GM19455 (cell line): ENCODE data around the gene CES5A.
"Not testable (repeated sequence)": the region's sequence is repeated elsewhere in the genome, so short reads cannot be mapped to it uniquely, and the experiment has no call there.

Source experiments
- ATAC-seq: cut with Tn5 transposase; IDR thresholded peaks from one replicate; pipeline ENCODE4 v1.9.1; 2021; ENCODE audit not compliant: unreplicated experiment

The CES5A gene

DNA sequence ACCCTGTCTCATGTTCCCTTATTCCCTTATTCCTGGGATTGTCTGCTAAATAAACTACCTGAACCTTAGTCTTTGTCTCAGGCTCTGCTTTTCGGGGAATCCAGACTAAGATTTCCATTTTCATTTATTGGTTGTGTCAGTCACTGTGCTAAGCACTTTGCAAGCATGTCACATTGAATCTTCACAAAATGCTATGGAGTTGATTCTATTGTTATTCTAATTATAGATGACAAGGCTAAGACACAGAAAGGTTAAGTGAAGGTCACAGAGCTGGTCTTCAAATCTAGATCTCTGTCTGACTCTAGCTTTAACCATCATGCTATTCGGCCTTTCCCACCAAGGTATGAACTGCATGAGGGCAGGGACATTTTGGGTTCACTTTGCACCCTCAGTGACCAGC lies 13.4 kb upstream of the CES5A start:
- ATAC-seq: no peak

DNA sequence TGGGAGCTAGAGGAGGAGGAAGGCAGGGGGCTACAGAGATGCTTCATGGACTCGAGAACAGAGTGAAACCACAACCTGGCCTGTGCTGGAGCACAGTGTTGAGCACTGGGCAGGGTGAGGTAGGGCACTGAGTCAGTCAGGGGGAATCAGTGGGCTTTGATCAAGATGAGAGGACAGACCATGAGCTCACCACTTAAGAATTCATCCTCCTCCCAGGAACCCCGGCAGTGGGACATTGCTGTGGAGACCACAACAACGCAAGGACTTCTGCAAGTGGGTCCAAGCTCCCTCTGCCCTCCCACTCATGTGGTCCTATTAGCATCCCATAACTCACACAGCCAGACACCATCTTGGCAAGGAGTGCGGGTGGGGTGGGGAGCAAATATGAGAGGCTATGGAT lies 1.7 kb upstream of the CES5A start:
- no peak for ATAC-seq

DNA sequence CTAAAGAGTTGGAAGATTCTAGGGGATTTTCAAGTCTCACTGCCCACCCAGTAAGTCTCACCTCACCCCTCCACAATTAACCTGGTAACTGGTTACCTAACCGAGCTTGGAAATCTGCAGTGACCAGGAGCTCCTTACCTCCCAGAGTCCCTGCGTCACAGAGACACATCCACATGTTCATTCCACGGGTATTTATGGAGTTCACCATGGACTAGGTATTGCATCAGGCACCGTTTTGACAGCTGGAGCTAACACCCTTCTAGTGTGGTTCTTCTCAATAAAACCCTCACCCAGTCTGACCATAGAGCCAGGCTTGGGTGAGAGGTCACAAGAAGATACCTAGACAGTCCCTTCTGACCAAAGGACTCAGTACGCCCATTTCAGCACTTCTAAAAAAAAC lies 2.1 kb downstream of the CES5A start:
- ATAC-seq: no peak

DNA sequence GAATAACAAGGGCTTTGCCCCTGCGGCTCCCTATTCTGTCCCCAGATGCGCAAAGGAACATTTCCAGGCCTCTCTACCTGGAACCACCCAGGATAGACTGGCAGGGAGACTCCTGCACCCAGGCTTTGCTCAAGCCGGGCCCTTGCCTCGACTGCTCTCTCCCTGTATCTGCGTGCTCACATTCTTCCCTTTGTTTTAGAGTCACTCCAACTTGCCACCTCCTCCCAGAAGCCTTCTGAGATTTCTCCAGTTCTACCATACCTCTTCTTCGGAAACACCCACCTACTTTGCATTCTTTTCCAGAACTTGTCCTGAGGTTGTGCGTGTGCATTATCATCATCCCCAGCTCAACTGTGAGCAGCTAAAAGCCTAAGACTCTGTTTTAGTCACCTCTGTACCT lies 3.0 kb downstream of the CES5A start:
- ATAC-seq: no peak

DNA sequence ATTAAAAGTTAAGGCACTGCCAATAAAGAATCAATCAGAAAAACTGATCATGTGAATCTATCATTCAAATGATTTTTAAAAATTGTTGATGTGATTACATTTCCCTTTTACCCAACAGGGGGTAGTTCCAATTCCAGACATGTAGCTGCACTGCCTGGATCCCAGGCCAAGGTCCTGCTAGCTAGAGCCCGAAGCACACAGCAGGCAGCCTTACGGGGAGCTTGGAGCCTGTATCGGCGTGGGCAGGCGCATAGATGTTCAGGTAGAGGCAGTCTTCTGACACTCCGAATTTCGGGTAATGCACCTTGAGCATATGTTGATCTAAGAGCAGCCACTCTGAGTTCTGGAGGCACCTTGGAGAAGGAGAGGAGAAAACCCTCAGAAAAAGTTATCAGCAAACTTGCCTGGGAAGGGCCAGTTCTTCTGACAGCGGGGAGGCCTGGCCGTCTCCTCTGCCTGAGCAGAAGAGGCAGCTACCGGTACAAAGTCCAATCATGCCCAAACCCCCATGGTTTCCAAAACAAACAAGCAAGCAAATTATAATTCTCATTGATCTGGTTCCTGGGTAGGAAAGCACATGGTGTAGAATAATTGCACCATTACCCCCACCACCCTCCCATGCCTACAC lies 3.6 kb downstream of the CES5A start:
- ATAC-seq: no peak

- ATAC-seq: no peak
Measured at GRCh38 chr16:55868980-55869379, 6.2 kb downstream of the CES5A start.

GRCh38 chr16:55868137-55868536 lies 7.0 kb downstream of the CES5A start:
- ATAC-seq: no peak

DNA sequence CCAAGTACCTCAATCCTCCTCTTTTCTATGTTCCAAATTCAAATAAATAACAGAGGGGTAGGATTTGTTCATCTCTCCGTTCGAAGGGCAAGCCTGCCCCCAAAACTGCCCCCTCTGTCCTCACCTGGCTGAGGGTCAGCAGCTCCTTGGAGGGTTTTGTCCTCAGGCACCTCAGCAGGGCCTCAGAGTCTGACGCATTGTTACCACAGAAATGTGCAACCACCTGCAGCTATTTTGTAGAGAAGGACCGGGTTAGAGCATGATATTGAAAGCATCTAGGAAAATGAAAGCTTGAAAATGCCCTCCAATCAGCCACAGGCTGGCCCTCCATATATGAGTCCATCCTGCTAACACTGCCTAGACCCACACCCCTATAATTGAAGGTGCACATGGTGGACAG lies 13.9 kb downstream of the CES5A start:
- ATAC-seq: no peak

DNA sequence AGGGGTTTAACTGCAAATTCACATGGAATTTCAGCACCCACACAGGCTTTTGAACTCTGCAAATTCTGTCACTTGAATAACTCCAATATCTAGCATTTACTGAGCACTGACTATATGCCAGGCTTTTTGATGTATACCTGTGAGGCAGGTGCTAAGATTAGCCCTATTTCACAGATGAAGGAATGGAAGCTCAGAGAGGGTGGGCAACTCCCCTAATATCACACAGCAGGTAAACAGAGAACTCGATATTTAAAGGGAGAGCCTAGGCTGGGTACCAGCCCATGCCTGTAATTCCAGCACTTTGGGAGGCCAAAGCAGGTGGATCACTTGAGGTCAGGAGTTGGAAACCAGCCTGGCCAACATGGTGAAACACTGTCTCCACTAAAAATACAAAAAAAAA lies 17.5 kb downstream of the CES5A start:
- ATAC-seq: not testable (repeated sequence)

DNA sequence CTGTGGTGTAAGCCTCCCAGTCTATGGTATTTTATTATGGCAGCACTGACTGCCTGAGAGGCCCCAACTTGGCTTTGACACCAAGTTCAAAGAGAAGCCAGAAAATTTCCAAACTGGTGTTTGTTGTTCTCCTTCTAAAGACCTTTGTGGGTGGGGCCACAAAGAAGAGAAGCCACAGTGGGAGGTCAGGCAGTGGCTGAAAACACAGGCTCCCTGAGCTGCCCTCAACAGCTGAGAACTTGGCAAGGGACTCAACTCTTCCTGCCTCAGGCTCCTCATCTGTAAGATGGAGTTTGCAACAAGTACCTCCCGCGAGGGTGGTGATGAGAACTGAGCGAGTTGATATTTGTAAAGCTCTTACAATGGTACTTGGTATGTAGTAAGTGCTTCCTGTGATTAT lies 18.2 kb downstream of the CES5A start:
- no peak for ATAC-seq

- no peak for ATAC-seq
Measured at GRCh38 chr16:55853114-55853513, 22.1 kb downstream of the CES5A start.

- ATAC-seq: no peak
Measured at GRCh38 chr16:55849536-55849935, 25.6 kb downstream of the CES5A start.

- no peak for ATAC-seq
Measured at GRCh38 chr16:55846598-55847346, 28.4 kb downstream of the CES5A start.

- ATAC-seq: no peak
Measured at GRCh38 chr16:55843105-55843395, 32.1 kb downstream of the CES5A start.

GRCh38 chr16:55842369-55843104 lies 32.6 kb downstream of the CES5A start:
- ATAC-seq: no peak

- ATAC-seq: no peak
Measured at GRCh38 chr16:55839115-55839514, 36.1 kb downstream of the CES5A start.

DNA sequence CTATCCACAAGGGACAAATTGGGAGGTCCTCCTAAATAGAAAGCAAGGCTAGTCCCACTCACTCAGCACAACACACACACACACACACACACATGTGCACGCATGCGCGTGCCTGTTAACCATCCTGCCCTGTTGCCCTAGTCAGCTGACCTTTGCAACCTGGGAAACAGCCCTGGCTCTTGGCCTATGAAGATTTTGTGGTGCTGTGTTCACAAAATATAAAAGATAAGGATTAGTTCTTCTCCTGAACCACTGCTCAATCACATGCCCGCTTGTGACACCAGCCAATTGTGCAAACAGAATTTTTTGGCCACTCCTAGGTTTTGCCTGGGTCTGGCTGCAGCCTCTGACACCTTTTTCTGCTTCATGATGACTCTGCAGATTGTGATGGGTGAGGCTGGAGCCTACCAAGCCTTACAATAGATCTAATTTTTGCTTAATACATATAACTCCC lies 39.0 kb downstream of the CES5A start:
- ATAC-seq: no peak

- no peak for ATAC-seq
Measured at GRCh38 chr16:55835581-55835980, 39.6 kb downstream of the CES5A start.

GRCh38 chr16:55835173-55835572 lies 40.0 kb downstream of the CES5A start:
- not testable (repeated sequence) for ATAC-seq

- ATAC-seq: no peak
Measured at GRCh38 chr16:55834049-55834448, 41.1 kb downstream of the CES5A start.

- no peak for ATAC-seq
Measured at GRCh38 chr16:55832773-55833691, 42.1 kb downstream of the CES5A start, which contains the start of gene CES1. Gene CES1 (minus strand): TSS chr16:55833096. CDS start chr16:55833055, 41 bp downstream.
